Stimulated activated CD8-positive, alpha-beta memory T cell treated with anti-CD3 and anti-CD28 coated beads, Interleukin-2, amount 100 ng/mL, for 1 hour (primary cell): ENCODE results near the gene TBCD.
A peak's percentile ranks its signal among the peaks of the same experiment; 100 is the strongest.
"Not testable (repeated sequence)": the region's sequence is repeated elsewhere in the genome, so short reads cannot be mapped to it uniquely, and the experiment has no call there.

Experiments
- DNase-seq, 2 donors: peaks; one replicate each; pipeline ENCODE4 v3.0.0-alpha.2; 2020; ENCODE audit warnings: low read depth in 2 of 2

The TBCD gene

GRCh38 chr17:82767041-82767754, 15.3 kb downstream of the TBCD start:
- DNase-seq, result no peak

- no peak for DNase-seq
Observed at GRCh38 chr17:82769041-82769440, 17.2 kb downstream of the TBCD start.

GRCh38 chr17:82772026-82772425, 20.2 kb downstream of the TBCD start:
- no peak for DNase-seq

- DNase-seq, result not testable (repeated sequence)
Observed at GRCh38 chr17:82774456-82774855, 22.6 kb downstream of the TBCD start.

- DNase-seq, result no peak
Observed at GRCh38 chr17:82775001-82775823, 23.3 kb downstream of the TBCD start.

GRCh38 chr17:82776454-82776853, 24.6 kb downstream of the TBCD start:
- DNase-seq, result no peak

- DNase-seq, result not testable (repeated sequence)
Observed at GRCh38 chr17:82777778-82778375, 26.0 kb downstream of the TBCD start.

GRCh38 chr17:82779541-82779940, 27.7 kb downstream of the TBCD start:
- no peak for DNase-seq

GRCh38 chr17:82780195-82780594, 28.3 kb downstream of the TBCD start:
- DNase-seq, result no peak

- no peak for DNase-seq
Observed at GRCh38 chr17:82780971-82781893, 29.4 kb downstream of the TBCD start.

GRCh38 chr17:82781894-82782274, 30.0 kb downstream of the TBCD start:
- DNase-seq, result peak; percentile 78 to 79

GRCh38 chr17:82782657-82783207, 30.9 kb downstream of the TBCD start:
- no peak for DNase-seq

GRCh38 chr17:82783498-82783897, 31.6 kb downstream of the TBCD start:
- no peak for DNase-seq

GRCh38 chr17:82785581-82785980, 33.7 kb downstream of the TBCD start:
- DNase-seq, result not testable (repeated sequence)

GRCh38 chr17:82786427-82786826, 34.6 kb downstream of the TBCD start:
- DNase-seq, result no peak

- DNase-seq, result no peak
Observed at GRCh38 chr17:82787081-82787848, 35.4 kb downstream of the TBCD start.

GRCh38 chr17:82788206-82789001, 36.5 kb downstream of the TBCD start:
- DNase-seq, result no peak

- DNase-seq, result no peak
Observed at GRCh38 chr17:82789051-82789592, 37.3 kb downstream of the TBCD start.

GRCh38 chr17:82789806-82790205, 37.9 kb downstream of the TBCD start:
- DNase-seq, result no peak
